Naive thymus-derived CD4-positive, alpha-beta T cell (primary cell): ENCODE data around the gene RPS2. TPM values are rescaled to one million over a fixed set of nuclear protein-coding genes. Genes with fewer than 3 reads are reported as not detected.

Experiments
- ATAC-seq: fragments of 150-1000 bp; cut with Tn5 transposase; 2 replicates; pipeline ENCODE4 v1.10.0; 2021; ENCODE audit warnings: mild to moderate bottlenecking, moderate library complexity
- CTCF ChIA-PET: fragments of 350-600 bp; sonication (Branson Sonifier 250); formaldehyde crosslinking; loops from one replicate; lab custom pipeline; 2021; ENCODE audit warnings: antibody characterized with exemption; lab: Charles Lee
- POLR2A ChIA-PET: fragments of 350-600 bp; sonication (Branson Sonifier 250); formaldehyde crosslinking; loops from one replicate; lab custom pipeline; 2021; ENCODE audit warnings: antibody characterized with exemption, inconsistent platforms; lab: Charles Lee
- DNase-seq, 9 donors: peaks; one replicate each; pipeline versions ENCODE4 v3.0.0 to v3.0.0-alpha.2; 2020 to 2022; ENCODE audit warnings: mixed read lengths in 1 of 9
- H3K27ac ChIP-seq: one replicate; pipeline ENCODE4 v1.7.0; 2013; ENCODE audit warnings: mild to moderate bottlenecking, low read depth, low read length, moderate library complexity
- H3K27me3 ChIP-seq, 2 donors: one replicate each; pipeline ENCODE4 v1.7.0; 2013; ENCODE audit warnings: low read length in 2 of 2, mild to moderate bottlenecking in 2 of 2, moderate library complexity in 2 of 2; ENCODE audit not compliant: control insufficient read depth in 2 of 2, insufficient read depth in 2 of 2
- H3K36me3 ChIP-seq, 3 experiments: 1 replicate in 2 of 3; 2 replicates in 1 of 3; pipeline ENCODE4 v1.7.0; 2013; ENCODE audit warnings: low read length in 3 of 3, mild to moderate bottlenecking in 3 of 3, moderate library complexity in 1 of 3; ENCODE audit not compliant: insufficient read depth in 3 of 3, control insufficient read depth in 2 of 3
- H3K4me1 ChIP-seq, 2 donors: one replicate each; pipeline ENCODE4 v1.7.0; 2013; ENCODE audit warnings: low read length in 2 of 2, mild to moderate bottlenecking in 2 of 2, moderate library complexity in 1 of 2; ENCODE audit not compliant: control insufficient read depth in 2 of 2, insufficient read depth in 2 of 2
- H3K4me3 ChIP-seq: 2 replicates; pipeline ENCODE4 v1.7.0; 2013; ENCODE audit warnings: mild to moderate bottlenecking, low read length
- H3K9me3 ChIP-seq, 3 experiments: 1 replicate in 2 of 3; 2 replicates in 1 of 3; pipeline ENCODE4 v1.7.0; 2013; ENCODE audit warnings: low read length in 3 of 3; ENCODE audit not compliant: control insufficient read depth in 2 of 3
- H3K27ac Mint-ChIP-seq, 9 donors: one replicate each; pipeline ENCODE4 v1.8.0; 2020 to 2022; ENCODE audit warnings: mixed read lengths in 9 of 9, mild to moderate bottlenecking in 8 of 9, moderate library complexity in 5 of 9, inconsistent platforms in 2 of 9
- H3K27me3 Mint-ChIP-seq, 5 donors: one replicate each; pipeline ENCODE4 v1.8.0; 2021 to 2022; ENCODE audit warnings: mixed read lengths in 5 of 5, mild to moderate bottlenecking in 1 of 5
- H3K36me3 Mint-ChIP-seq, 5 donors: one replicate each; pipeline ENCODE4 v1.8.0; 2020 to 2022; ENCODE audit warnings: mixed read lengths in 5 of 5, mild to moderate bottlenecking in 3 of 5, inconsistent platforms in 1 of 5
- H3K4me1 Mint-ChIP-seq, 7 donors: one replicate each; pipeline ENCODE4 v1.8.0; 2020 to 2022; ENCODE audit warnings: mixed read lengths in 7 of 7, mild to moderate bottlenecking in 3 of 7, inconsistent platforms in 1 of 7
- H3K4me3 Mint-ChIP-seq, 10 donors: one replicate each; pipeline ENCODE4 v1.8.0; 2020 to 2022; ENCODE audit warnings: mild to moderate bottlenecking in 10 of 10, mixed read lengths in 10 of 10, moderate library complexity in 6 of 10, inconsistent platforms in 2 of 10
- H3K9me3 Mint-ChIP-seq, 11 donors: one replicate each; pipeline ENCODE4 v1.8.0; 2020 to 2022; ENCODE audit warnings: mixed read lengths in 11 of 11, mild to moderate bottlenecking in 4 of 11, inconsistent platforms in 1 of 11, moderate library complexity in 1 of 11
- intact Hi-C, 2 donors: fragments of 100-400 bp; cut with micrococcal nuclease; formaldehyde crosslinking; loops; one replicate each; pipeline ENCODE4 v1.15.1; 2023
- polyA plus RNA-seq, 2 donors: library from polyadenylated mRNA; unstranded; fragments of 300-500 nt; fragmentation: Illumina TruSeq; gene quantifications; one replicate each; pipeline ENCODE4 v1.2.3, GENCODE V29; 2021
- total RNA-seq, 6 experiments: library from RNA in 5 of 6; stranded (reverse) in 5 of 6; gene quantifications; 1 replicate in 5 of 6; 2 replicates in 1 of 6; pipeline ENCODE4 v1.2.3 and lab custom pipeline; 2021 to 2026

RPS2 gene
- total and polyA plus RNA-seq, 7 experiments from 2014 or later: 2,562 to 7,254 (median 3,209) TPM

DNA sequence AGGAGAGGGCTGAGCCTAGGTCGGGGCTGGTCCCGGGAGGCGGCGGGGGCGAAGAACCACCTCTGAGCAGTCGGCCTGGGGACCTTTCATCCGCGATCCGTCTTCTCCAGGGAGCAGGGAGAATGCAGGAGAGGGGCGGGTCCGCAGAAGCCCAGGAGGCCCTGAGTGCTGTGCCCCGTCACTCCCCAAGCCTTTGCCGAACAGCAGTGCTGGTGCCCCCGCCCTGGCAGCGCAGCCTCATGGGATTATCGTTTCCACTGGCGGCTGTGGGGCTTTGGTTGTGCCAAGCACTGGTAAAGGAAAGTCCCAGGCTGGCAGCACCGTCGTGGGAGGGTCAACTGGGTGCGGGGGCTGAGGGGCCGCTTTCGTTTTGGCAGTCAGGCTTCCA lies 7.9 kb upstream of the RPS2 start:
- CTCF ChIA-PET: interaction anchor here (1.3 kb wide), 1 partner anchor 168 kb away, joined by 4 read pairs; no protein-coding TSS in a partner anchor
- H3K36me3 Mint-ChIP-seq: peaks cover 0 to 20% (median 7%) of the 10 kb centered on the region in 5 donors
- H3K9me3 ChIP-seq: no peaks in the 10 kb centered on the region
- peaks cover 0 to 42% (median 0%) of the 10 kb centered on the region in 3 experiments for H3K36me3 ChIP-seq
- H3K4me1 Mint-ChIP-seq: peaks cover 16 to 27% (median 20%) of the 10 kb centered on the region in 7 donors
- peak overlapping the region; percentile 87 to 98 (median 95) for H3K4me3 Mint-ChIP-seq
- no peaks in the 10 kb centered on the region for H3K27me3 ChIP-seq
- H3K4me3 ChIP-seq: peak overlapping the region; percentile 81
- POLR2A ChIA-PET: interaction anchor here (1.0 to 3.7 kb wide), 11 partner anchors 10 to 190 kb away, joined by 3 to 38 read pairs (median 8); partner anchors contain the start of genes GFER, NDUFB10, NOXO1 and NUBP2
- H3K27me3 Mint-ChIP-seq: peaks cover 0 to 4% (median 0%) of the 10 kb centered on the region in 5 donors
- H3K9me3 Mint-ChIP-seq: peaks cover 0 to 3% (median 0%) of the 10 kb centered on the region in 11 donors
- DNase-seq (no peak), ATAC-seq (no peak)
- intact Hi-C loops: loop anchor here (1.0 to 5.0 kb wide), 3 partner anchors 8 to 250 kb away; partner anchors contain the start of genes RPS2 (in 2 of the 2), E4F1 (in 1 of the 2) and MSRB1 (in 1 of the 2)
- H3K27ac ChIP-seq: peak overlapping the region; percentile 89
- H3K4me1 ChIP-seq: peaks cover 7 to 18% of the 10 kb centered on the region in 2 donors
- peak overlapping the region in 6 of 9 donors; percentile 49 to 100 (median 96) for H3K27ac Mint-ChIP-seq

DNA sequence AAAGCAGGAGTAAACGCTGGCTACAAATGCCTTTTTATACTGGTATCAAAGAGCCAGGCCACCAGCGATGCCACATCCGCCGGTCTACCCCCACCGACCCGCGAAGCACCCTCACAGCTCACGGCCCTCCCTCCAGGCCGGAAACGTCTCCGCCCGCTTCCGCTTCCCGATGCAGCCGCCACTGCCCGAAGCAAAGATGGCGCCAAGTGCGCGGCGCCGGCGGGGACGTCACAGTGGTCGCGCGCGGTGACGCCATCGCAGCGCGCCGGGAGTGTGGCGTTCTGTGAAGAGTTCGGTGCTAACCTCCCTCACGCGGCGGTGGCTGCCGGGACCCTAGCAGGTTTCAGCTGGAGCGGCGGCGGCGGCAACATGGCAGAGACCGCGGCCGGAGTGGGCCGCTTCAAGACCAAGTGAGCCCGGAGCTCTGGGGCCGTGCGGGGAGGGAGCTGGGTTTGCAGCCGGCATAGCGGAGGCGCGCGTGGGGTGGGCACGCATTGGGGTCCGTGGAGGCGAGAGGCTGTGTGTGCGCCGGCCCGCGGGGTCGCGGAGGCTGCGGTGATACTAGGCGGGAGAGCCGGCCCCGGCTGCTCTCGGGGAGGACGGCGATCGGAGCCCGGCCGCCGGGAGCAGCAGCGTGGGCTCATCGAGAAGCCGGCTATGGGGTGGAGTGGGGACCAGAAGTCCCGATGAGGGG lies 7.3 kb upstream of the RPS2 start, which contains the start of gene TBL3:
TSS of gene TBL3 (plus strand) at position 258 of the 694 bp plus-strand sequence. CDS start at position 370, 112 bp downstream.
- intact Hi-C loops: loop anchor here (1.0 to 5.0 kb wide), 5 partner anchors 8 to 250 kb away; partner anchors contain the start of genes MSRB1 (in 2 of the 2), RPS2 (in 2 of the 2), E4F1 (in 1 of the 2) and NDUFB10 (in 1 of the 2)
- Mint-ChIP-seq H3K4me1 (peaks cover 16 to 27% (median 20%) of the 10 kb centered on the region in 7 donors), H3K4me3 (peak within 1 kb of the TSS; percentile 87 to 98 (median 95)), H3K27ac (peak within 1 kb of the TSS; percentile 93 to 100 (median 98)), H3K9me3 (peaks cover 0 to 3% (median 0%) of the 10 kb centered on the region in 11 donors), H3K27me3 (peaks cover 0 to 4% (median 0%) of the 10 kb centered on the region in 5 donors), H3K36me3 (peaks cover 0 to 18% (median 7%) of the 10 kb centered on the region in 5 donors)
- H3K27me3 ChIP-seq: no peaks in the 10 kb centered on the region
- H3K4me1 ChIP-seq: peaks cover 7 to 18% of the 10 kb centered on the region in 2 donors
- no peaks in the 10 kb centered on the region for H3K9me3 ChIP-seq
- ATAC-seq: peak; percentile 97
- H3K27ac ChIP-seq: peak within 1 kb of the TSS; percentile 89
- peak within 1 kb of the TSS; percentile 81 for H3K4me3 ChIP-seq
- DNase-seq: peak; percentile 95 to 99 (median 98)
- CTCF ChIA-PET: interaction anchor here (1.3 kb wide), 1 partner anchor 168 kb away, joined by 4 read pairs; no protein-coding TSS in a partner anchor
- peaks cover 0 to 36% (median 0%) of the 10 kb centered on the region in 3 experiments for H3K36me3 ChIP-seq
- POLR2A ChIA-PET: interaction anchor here (0.6 to 3.7 kb wide), 16 partner anchors 9 to 561 kb away, joined by 3 to 38 read pairs (median 6); partner anchors contain the start of genes GFER, MSRB1, NDUFB10 and NOXO1

DNA sequence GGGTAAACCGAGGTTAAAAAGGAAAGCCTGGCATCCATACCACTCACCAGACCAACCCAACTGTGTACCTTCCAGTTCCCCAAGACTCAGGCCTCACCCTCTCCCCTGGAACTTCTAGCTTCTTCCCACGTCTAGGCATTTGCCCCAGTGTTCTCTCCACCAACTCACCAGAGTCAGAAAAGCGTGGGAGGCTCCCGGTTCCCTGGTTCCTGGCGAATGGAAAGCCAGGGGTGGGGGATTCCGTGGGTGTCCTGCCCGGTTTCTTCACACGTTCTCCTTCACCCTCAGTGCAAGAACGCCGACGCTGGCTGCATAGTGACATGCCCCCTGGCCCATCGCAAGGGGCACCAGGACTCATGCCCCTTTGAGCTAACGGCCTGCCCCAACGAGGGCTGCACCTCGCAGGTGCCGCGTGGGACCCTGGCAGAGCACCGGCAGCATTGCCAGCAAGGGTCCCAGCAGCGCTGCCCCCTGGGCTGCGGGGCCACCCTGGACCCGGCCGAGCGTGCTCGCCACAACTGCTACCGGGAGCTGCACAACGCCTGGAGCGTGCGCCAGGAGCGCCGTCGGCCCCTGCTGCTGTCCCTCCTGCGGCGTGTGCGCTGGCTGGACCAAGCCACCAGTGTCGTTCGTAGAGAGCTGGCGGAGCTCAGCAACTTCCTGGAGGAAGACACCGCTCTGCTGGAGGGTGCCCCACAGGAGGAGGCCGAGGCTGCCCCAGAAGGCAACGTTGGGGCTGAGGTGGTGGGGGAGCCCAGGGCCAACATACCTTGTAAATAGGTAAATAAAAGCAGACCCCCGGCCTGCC lies 3.7 kb upstream of the RPS2 start:
- no peak for DNase-seq
- ChIA-PET CTCF (no interaction called here), POLR2A (interaction anchor here (0.6 to 1.9 kb wide), 3 partner anchors 101 to 1314 kb away, joined by 3 to 6 read pairs (median 3); partner anchors contain the start of gene TRAF7)
- Histone ChIP-seq H3K9me3 (no peaks in the 10 kb centered on the region), H3K4me3 (no peak overlapping the region), H3K4me1 (peaks cover 20 to 33% of the 10 kb centered on the region in 2 donors), H3K27ac (no peak overlapping the region), H3K36me3 (peaks cover 0 to 10% (median 3%) of the 10 kb centered on the region in 3 experiments), H3K27me3 (no peaks in the 10 kb centered on the region)
- peaks cover 0 to 3% (median 0%) of the 10 kb centered on the region in 11 donors for H3K9me3 Mint-ChIP-seq
- H3K36me3 Mint-ChIP-seq: peaks cover 3 to 15% (median 5%) of the 10 kb centered on the region in 5 donors
- peaks cover 28 to 37% (median 33%) of the 10 kb centered on the region in 7 donors for H3K4me1 Mint-ChIP-seq
- peak overlapping the region in 3 of 9 donors; percentile 20 to 28 (median 23) for H3K27ac Mint-ChIP-seq
- intact Hi-C loops: loop anchor here in 1 of 2 donors (10.0 kb wide), 1 partner anchor 354 kb away; the partner anchor contains the start of genes CRAMP1 and IFT140
- ATAC-seq: no peak
- peaks cover 0 to 4% (median 0%) of the 10 kb centered on the region in 5 donors for H3K27me3 Mint-ChIP-seq
- no peak overlapping the region for H3K4me3 Mint-ChIP-seq

DNA sequence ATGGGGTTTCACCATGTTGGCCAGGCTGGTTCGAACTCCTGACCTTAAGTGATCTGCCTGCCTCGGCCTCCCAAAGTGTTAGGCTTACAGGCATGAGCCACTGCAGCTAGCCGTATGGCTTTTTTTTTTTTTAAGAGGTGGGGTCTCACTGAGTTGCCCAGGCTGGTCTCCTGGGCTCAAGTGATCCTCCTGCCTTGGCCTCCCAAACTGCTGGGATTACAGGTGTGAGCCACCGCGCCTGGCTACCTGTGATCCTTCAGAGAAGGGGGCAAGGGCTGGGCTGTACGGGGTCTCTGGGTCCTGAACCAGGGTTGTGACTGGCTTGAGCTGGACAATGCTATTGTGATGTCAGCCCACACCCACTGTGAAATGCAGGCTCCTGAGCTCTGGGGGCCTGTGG lies 1.8 kb upstream of the RPS2 start, which contains the start of gene RNF151:
TSS of gene RNF151 (plus strand) at position 397 of the 400 bp plus-strand sequence. CDS start 26 bp downstream, outside the sequence.
- Mint-ChIP-seq H3K4me1 (peaks cover 17 to 42% (median 26%) of the 10 kb centered on the region in 7 donors), H3K27me3 (no peaks in the 10 kb centered on the region), H3K4me3 (peak within 1 kb of the TSS; percentile 89 to 97 (median 94)), H3K27ac (peak within 1 kb of the TSS in 8 of 9 donors; percentile 96 to 98 (median 97)), H3K9me3 (no peaks in the 10 kb centered on the region), H3K36me3 (peaks cover 3 to 17% (median 5%) of the 10 kb centered on the region in 5 donors)
- intact Hi-C loops: loop anchor here in 1 of 2 donors (10.0 kb wide), 1 partner anchor 352 kb away; the partner anchor contains the start of genes CRAMP1 and IFT140
- Histone ChIP-seq H3K27ac (peak within 1 kb of the TSS; percentile 100), H3K27me3 (no peaks in the 10 kb centered on the region), H3K36me3 (peaks cover 8 to 22% (median 10%) of the 10 kb centered on the region in 3 experiments), H3K4me3 (peak within 1 kb of the TSS; percentile 81), H3K9me3 (no peaks in the 10 kb centered on the region), H3K4me1 (peaks cover 23 to 24% of the 10 kb centered on the region in 2 donors)
- DNase-seq: no peak
- CTCF ChIA-PET: interaction anchor here (0.8 to 1.2 kb wide), 3 partner anchors 22 to 189 kb away, joined by 3 to 4 read pairs (median 3); partner anchors contain the start of gene TRAF7
- POLR2A ChIA-PET: interaction anchor here (0.7 to 3.5 kb wide), 7 partner anchors 24 to 442 kb away, joined by 3 to 52 read pairs (median 17); partner anchors contain the start of genes MSRB1, NUBP2, SPSB3 and SYNGR3
- no peak for ATAC-seq

DNA sequence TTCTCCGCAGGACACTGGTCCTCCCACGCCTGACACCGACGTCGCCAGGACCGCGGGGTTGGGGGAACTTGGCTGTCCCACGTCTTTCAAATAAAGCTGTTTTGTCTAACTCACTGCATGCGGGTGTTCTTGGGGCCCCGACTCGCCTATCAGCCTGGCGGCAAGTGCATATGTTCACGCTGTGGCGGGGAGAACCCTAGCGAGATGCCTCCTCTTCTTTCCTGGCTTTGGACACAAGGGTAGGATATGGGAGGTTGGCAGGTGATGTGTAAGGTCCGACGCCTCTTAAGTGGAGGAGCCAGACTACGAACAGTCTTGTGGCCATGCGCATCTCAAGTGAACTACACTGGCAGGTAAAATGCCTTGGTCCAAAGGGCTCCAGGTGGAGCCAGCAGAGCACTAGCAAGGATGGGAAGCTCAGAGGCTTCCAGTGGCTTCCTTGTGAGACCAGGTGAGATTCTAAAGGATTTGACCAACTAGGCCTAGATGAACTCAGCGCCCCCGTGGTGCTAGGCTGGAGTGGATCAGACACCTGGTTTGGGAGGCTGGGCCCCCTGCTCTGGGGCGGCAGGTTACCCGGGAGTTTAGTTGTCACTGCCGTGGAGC lies 873 bp upstream of the RPS2 start:
- no peaks in the 10 kb centered on the region for H3K27me3 ChIP-seq
- H3K4me3 ChIP-seq: peak overlapping the region; percentile 81
- peaks cover 8 to 22% (median 10%) of the 10 kb centered on the region in 3 experiments for H3K36me3 ChIP-seq
- Mint-ChIP-seq H3K36me3 (peaks cover 3 to 23% (median 10%) of the 10 kb centered on the region in 5 donors), H3K27ac (peak overlapping the region; percentile 95 to 98 (median 97)), H3K4me1 (peaks cover 19 to 43% (median 27%) of the 10 kb centered on the region in 7 donors), H3K9me3 (no peaks in the 10 kb centered on the region), H3K4me3 (peak overlapping the region; percentile 89 to 97 (median 94)), H3K27me3 (no peaks in the 10 kb centered on the region)
- intact Hi-C loops: loop anchor here (2.0 to 10.0 kb wide), 5 partner anchors 25 to 1285 kb away; partner anchors contain the start of genes CRAMP1 (in 1 of the 2), IFT140 (in 1 of the 2), PGP (in 1 of the 2) and STUB1 (in 1 of the 2)
- H3K27ac ChIP-seq: peak overlapping the region; percentile 100
- no peak for ATAC-seq
- POLR2A ChIA-PET: interaction anchor here (0.6 to 3.5 kb wide), 33 partner anchors 9 to 1586 kb away, joined by 3 to 61 read pairs (median 5); partner anchors contain the start of genes AMDHD2, EME2, FAHD1 and GFER
- CTCF ChIA-PET: interaction anchor here (0.8 to 1.2 kb wide), 3 partner anchors 21 to 190 kb away, joined by 3 to 4 read pairs (median 3); partner anchors contain the start of gene TRAF7
- peaks cover 21 to 33% of the 10 kb centered on the region in 2 donors for H3K4me1 ChIP-seq
- H3K9me3 ChIP-seq: no peaks in the 10 kb centered on the region
- no peak for DNase-seq
